ENCODE measurements around the gene CYB5B. TPM values are rescaled to one million over a fixed set of nuclear protein-coding genes. Genes with fewer than 3 reads are reported as not detected.
A peak's percentile ranks its signal among the peaks of the same experiment; 100 is the strongest.

Gene CYB5B
- total RNA-seq, 1 donor, result 99.4 TPM

DNA sequence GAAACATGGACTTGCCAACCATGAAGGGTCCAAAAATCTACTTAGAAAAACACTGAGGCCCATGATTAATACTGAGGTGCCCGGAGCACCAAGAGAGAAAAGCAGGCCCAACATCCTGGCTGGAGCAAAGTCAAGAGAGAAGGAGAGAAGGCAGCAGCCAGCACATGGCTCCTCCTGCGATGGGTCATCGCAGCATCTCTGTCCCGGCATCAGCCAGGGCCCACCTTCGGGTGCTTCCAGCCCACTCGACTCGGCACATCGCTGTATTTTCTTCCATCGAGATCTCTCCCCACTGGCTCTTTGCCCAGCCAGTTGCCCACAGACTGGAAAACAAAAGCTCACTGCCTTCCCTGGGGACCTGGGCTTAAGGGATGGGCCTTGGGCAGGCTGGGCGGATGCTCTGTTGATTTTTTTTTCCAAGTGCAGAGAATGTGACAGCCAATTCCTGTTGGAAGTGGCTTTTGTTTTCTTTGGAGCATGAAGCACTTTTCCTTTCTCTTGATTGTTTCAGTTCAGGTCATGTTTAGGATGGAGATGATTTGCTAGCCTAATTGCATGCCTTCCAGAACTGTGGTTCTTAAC lies 58.1 kb downstream of the CYB5B start:
- DNase-seq (ENCODE audit: low read depth), result peak; percentile 97
- peak overlapping the region; percentile 45 for H3K4me3 ChIP-seq (ENCODE audit: low read depth, low read length)
- TF ChIP-seq, protein P1, sequence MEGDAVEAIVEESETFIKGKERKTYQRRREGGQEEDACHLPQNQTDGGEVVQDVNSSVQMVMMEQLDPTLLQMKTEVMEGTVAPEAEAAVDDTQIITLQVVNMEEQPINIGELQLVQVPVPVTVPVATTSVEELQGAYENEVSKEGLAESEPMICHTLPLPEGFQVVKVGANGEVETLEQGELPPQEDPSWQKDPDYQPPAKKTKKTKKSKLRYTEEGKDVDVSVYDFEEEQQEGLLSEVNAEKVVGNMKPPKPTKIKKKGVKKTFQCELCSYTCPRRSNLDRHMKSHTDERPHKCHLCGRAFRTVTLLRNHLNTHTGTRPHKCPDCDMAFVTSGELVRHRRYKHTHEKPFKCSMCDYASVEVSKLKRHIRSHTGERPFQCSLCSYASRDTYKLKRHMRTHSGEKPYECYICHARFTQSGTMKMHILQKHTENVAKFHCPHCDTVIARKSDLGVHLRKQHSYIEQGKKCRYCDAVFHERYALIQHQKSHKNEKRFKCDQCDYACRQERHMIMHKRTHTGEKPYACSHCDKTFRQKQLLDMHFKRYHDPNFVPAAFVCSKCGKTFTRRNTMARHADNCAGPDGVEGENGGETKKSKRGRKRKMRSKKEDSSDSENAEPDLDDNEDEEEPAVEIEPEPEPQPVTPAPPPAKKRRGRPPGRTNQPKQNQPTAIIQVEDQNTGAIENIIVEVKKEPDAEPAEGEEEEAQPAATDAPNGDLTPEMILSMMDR (IDR thresholded peaks at IDR 0.05; ENCODE audit: insufficient read depth, low read length), result no peak

GRCh38 chr16:69483611-69484010 lies 59.2 kb downstream of the CYB5B start:
- TF ChIP-seq, protein P1 (IDR thresholded peaks at IDR 0.05; ENCODE audit: insufficient read depth, low read length), result no peak
- no peak overlapping the region for H3K4me3 ChIP-seq (ENCODE audit: low read depth, low read length)
- no peak for DNase-seq (ENCODE audit: low read depth)

GRCh38 chr16:69485361-69485760 lies 60.9 kb downstream of the CYB5B start:
- TF ChIP-seq, protein P1 (IDR thresholded peaks at IDR 0.05; ENCODE audit: insufficient read depth, low read length), result no peak
- H3K4me3 ChIP-seq (ENCODE audit: low read depth, low read length), result no peak overlapping the region
- no peak for DNase-seq (ENCODE audit: low read depth)

DNA sequence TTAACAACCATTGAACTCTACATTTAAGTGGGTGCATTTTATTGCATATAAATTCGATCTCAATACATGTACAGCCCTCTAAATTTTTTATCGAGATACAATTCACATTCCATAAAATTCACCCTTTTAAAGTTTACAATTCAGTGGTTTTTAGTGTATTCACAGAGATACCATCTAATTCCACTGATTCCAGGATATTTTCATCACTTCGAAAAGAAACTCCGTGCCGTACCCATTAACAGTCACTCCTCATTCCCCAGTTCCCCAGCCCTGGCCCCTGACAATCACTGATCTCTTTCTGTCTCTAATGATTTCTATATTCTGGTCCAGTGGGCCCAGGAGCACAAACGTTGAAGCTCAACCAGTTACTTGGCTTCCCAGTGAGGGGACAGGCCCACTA lies 61.4 kb downstream of the CYB5B start:
- DNase-seq (ENCODE audit: low read depth), result no peak
- no peak overlapping the region for H3K4me3 ChIP-seq (ENCODE audit: low read depth, low read length)
- TF ChIP-seq, protein P1 (IDR thresholded peaks at IDR 0.05; ENCODE audit: insufficient read depth, low read length), result no peak

- no peak for DNase-seq (ENCODE audit: low read depth)
- no peak overlapping the region for H3K4me3 ChIP-seq (ENCODE audit: low read depth, low read length)
- TF ChIP-seq, protein P1 (IDR thresholded peaks at IDR 0.05; ENCODE audit: insufficient read depth, low read length), result no peak
Observed at GRCh38 chr16:69486272-69486671, 61.9 kb downstream of the CYB5B start.

DNA sequence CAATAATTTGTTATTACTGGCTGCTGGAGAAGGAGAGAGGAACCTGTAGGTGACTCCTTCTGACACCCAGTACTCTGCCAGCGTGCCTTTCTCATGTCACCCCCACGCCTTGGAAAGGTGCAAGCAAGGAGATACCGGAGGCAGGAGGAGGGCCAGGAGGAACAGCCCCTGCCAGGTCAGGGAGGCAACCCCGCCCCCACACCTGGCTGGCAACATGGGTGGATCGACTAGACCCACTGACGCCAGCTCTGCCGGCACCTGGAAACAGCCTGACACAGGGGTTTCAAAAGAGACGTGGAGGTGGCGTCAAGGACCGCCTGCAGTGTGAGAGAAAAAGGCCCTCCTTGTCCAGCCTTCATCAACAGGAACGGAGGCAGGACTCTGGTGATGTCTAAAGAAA lies 62.3 kb downstream of the CYB5B start:
- TF ChIP-seq, protein P1 (IDR thresholded peaks at IDR 0.05; ENCODE audit: insufficient read depth, low read length), result no peak
- no peak overlapping the region for H3K4me3 ChIP-seq (ENCODE audit: low read depth, low read length)
- DNase-seq (ENCODE audit: low read depth), result no peak

All from fibroblast of the aortic adventitia (primary cell).